GM19193 (cell line): ENCODE measurements around the gene MIGA2.

Source experiments
- POLR2A ChIP-seq: IDR thresholded peaks from 4 replicates; pipeline ENCODE4 v1.6.1; 2011; ENCODE audit not compliant: insufficient read depth, insufficient read length; ENCODE audit errors: extremely low read depth

Gene MIGA2

DNA sequence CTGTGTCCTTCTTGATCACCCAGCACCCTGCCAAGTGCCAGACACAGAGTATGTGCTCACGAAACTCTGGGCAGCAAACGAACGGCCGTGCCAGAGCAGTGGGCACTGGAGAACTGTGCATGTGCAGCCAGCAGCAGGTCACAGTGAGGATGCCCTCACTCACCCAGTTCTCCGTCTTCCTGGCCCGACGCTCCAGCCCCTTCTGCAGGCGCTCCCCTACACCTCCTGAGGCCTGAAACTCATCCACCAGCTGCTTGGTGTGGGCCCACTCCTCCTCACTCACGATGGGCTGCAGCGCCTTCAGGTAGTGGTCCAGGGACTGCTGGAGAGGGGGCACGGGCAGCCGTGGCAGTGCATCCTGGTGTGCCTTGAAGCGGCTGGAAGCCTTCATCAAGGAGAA is 71.2 kb downstream of the MIGA2 start:
- TF ChIP-seq POLR2A, result no peak

DNA sequence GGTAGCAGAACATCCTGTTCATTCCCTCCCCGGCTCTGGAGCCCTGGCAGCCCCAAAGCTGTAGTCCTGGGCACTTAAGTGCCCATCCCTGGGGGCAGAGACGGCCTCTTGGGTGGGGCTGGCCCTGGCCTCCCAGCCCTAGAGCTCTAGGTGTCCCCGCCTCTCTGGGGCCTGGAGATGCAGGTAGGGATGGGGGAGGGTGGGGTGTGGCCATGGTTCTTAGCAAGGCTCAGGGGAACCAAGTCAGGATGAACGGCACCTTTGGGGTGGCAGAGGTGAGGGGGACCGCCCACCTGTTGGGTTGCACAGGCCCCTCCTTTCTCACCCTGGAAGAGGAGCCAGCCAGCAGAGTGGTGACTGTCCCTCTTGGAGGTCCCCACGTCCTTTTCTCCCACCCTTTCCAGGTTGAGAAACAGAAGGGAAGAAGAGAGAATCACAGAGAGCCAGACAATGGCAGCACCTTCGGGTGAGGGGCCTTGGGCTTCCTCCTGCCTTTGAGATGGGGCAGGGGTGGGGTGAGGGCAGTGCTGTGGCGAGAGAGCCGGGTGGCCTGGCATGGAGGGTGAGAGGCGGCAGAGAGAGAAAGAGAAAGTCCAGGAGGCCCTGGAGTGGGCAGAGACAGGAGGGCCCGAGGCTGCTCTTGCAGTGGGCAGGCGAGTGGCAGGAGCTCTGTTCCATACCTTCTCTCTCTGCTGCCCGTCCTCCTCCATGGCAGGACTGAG is 71.8 kb downstream of the MIGA2 start:
- TF ChIP-seq POLR2A, result no peak

DNA sequence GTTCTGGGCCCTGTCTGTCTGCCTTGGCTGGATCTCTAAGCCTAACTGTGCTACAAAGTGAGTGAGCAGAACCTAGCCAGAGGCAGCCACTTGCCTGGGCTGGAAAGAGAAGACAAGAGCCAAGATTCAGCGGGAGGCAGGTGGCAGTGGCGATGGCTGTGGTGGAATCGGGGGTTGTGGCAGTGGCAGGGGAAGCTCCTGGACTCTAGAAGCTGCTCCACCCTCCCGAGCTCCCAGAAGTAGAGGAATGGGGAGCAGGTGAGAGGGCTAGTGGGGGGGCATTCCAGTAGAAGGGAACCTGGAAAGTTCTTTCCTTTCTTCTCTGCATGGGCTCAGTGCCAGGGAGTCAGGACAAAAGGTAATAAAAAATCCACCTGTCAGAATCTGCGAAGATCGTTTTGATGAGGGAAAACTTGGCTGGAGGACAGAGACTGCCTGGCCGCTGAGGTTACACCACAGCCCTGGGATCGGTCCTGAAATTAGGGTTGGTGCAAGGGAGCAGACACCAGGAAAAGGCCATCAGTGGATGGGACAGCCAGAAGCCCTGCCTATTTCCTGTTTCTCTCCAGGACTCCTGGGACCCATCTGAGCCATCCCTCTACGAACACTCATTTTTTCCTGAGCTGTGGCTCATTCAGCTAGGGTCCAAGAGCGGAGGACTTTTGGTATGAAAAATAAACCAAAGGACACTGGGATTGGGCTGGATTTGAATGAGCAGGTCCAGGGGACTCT is 72.5 kb downstream of the MIGA2 start:
- TF ChIP-seq POLR2A, result no peak

DNA sequence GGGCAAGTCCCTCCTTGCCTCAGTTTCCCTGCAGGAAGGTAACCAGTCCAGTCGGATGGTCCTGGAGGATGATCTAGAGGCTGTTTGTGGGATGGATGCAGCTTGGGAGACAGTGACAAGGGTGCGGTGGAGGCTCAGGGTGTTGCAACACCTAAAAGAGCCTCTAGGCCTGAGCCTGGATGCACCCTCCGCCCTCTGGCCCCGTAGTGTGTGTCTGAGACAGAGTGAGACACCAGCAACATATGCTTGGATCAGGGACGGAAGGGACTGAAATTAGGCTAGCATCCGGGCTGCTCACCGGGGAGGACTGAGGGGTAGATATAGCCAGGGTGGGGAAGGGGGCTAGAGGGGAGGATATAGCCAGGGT is 73.1 kb downstream of the MIGA2 start:
- no peak for TF ChIP-seq POLR2A

DNA sequence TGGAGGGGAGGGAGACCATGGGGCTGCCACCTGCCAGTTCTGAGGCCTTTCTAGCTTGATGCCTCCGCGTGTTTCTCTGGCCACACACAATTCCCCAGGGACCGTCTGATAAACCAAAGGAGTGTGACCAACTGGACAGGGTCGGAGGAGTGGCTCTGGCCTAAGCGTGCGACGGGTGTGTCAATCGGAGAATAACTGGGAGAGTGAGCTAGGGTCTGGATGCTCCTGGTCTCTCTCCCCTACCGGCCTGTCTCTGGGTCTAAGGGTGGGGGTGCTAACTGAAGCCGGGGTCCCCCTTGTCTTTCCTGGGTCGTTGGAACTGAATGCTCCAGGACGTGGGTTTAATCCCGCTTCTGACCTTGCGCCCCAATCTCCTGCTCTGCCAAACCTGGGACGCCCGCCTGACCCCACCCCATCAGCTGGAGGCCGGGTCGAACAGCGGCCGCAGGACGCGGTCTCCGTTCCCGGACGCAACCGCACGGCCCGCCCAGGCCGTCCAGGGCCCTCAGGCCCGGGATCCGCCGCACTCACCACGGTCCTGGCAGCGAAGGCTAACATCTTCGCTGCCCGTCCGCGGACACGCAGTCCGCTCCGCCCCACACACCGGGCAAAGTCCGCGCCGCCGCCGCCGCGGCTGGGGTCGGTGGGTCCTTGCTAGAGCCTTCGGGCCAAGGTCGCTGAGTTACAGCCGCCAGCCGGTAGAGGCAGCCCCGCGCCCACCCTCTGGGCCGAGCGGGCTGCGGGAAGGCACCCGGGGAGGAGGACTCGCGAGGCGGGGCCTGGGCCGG is 73.7 kb downstream of the MIGA2 start:
- TF ChIP-seq POLR2A, result no peak

DNA sequence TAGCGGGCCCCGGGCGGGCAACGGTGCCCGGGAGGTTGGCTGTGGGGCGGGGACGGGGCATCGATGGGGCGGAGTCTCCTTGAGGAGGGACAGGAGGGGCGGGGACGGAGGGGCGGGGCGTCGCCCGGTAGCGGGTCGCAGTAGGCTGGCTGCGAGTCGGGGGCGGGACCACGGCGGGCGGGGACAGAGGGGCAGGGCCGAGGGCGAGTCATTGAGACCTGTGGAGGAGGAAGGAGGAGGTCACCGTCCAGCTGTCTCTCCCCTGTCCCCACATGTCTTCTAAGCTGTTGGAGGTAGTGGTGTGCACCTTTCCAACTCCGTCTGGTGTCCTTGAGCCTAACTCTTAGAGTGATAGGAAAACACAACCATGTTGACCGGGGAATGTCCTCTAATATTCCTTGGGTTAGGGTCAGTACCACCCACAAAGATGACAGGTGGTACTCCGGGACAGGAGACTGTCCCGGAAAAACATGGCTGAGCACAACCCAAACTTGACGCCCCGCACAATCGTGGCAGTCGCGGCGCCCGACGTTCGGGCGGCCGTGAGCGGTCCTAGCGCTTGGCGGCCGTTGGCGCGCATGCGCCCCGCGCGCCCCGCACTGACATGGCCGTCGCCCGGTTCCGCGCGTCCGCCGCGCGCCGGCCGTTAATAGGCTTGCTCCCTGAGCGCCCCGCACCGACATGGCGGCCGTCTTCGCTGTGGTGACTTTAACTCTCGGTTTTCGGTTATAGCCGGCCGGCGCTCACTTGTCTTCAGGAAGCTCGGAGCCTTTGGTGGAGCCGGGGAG is 74.5 kb downstream of the MIGA2 start, which contains the start of the genes CRAT and PTPA:
CRAT (minus strand) TSS at position 54 of the 788 bp plus-strand sequence. CDS start 284 bp downstream, outside the sequence.
PTPA (plus strand) TSS at position 676 of the 788 bp plus-strand sequence. CDS start 186 bp downstream, outside the sequence.
- peak; percentile 87 for TF ChIP-seq POLR2A

DNA sequence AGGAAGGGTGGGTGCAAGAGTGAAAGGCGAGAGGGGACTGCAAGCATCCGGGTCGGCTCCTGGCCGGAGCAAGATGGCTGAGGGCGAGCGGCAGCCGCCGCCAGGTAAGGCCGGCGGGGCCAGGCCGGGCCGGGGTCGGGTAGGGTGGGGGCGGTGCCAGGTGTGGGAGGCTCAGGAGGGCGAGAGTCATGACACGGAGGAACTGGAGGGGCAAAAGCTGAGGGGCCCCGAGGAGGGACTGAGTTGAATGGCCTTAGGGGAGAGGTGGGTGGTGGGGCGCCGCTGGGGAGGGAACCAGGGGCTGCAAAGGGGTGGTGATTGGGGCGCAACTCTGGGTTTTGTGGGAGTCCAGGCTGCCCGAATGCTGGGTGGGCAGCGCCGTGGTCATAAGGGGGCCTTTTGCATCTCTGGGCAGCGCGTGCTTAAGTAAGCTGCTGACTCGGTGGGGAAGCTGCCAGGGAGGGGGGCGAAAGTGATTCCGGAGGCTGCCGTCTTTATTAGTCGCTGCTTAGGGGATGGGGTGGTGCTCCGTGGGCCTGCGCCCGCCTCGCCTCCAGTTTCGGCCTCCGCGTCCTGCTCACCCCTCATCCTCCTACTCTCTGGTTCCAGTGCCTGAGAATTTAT is 75.2 kb downstream of the MIGA2 start:
- TF ChIP-seq POLR2A, result peak; percentile 55

DNA sequence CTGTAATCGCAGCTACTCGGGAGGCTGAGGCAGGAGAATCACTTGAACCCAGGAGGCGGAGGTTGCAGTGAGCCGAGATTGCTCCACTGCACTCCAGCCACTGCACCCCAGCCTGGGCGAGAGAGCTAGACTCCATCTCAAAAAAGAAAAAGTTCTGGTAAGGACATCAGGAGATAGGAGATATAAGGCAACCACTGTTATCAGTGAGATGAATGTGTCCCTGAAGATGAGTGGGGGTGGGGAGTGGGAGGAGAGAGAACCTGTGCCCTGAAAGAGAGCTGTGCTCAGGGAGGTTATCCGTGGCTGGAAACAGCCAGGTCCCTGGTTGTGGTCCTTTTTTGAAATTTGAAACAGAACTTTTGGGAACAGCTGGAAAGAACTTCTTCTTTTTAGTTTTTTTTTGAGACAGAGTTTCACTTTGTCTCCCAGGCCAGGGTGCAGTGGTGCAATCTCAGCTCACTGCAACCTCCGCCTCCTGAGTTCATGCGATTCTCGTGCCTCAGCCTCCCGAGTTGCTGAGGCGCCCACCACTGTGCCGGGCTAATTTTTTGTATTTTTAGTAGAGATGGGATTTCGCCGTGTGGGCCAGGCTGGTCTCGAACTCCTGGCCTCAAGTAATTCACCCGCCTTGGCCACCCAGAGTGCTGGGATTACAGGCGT is 77.3 kb downstream of the MIGA2 start:
- no peak for TF ChIP-seq POLR2A

DNA sequence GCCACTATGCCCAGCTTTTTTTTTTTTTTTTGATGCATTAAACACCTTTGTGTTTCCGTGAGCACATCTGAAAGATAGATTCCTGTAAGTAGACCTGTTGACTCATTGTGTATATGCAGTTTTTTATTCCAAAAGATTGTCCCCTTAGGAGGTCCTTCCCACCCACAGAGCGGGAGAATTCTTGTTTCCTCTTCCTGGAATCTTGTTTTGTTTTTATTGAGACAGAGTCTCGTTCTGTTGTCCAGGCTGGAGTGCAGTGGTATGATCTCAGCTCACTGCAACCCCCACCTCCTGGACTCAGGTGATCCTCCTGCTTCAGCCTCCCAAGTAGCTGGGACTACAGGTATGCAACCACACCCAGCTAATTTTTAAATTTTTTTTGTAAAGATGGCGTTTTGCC is 82.4 kb downstream of the MIGA2 start:
- TF ChIP-seq POLR2A, result no peak

DNA sequence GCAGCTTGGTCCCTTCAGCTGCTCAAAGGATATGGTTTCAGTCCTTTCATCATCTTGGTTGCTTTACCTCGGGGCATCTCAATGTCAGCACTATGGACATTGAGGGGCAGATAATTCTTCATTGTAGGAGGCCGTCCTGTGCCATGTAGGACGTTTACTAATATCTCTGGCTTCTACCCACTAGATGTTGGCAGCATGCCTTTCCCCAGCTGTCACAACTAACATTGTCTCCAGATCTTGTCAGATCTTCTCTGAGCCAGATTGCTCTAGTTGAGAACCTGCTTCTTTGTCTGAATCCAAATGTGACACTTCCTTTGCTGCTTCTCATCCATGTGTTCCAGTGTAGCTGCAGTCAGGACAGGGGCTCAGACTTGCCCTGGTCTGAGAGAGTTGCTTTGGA is 85.1 kb downstream of the MIGA2 start:
- TF ChIP-seq POLR2A, result no peak
